Chondrocyte (in vitro differentiated cells): ENCODE results near the gene ZSCAN21. TPM values are rescaled to one million over a fixed set of nuclear protein-coding genes. Genes with fewer than 3 reads are reported as not detected.
A peak's percentile ranks its signal among the peaks of the same experiment; 100 is the strongest.

Source experiments
- DNase-seq: peaks from one replicate; pipeline ENCODE4 v3.0.0; 2021; ENCODE audit warnings: mixed read lengths, low spot score
- H3K27ac Mint-ChIP-seq: one replicate; pipeline ENCODE4 v1.8.0; 2021; ENCODE audit warnings: mild to moderate bottlenecking, moderate library complexity, mixed read lengths; ENCODE audit not compliant: unreplicated experiment
- H3K27me3 Mint-ChIP-seq: 2 replicates; pipeline ENCODE4 v1.8.0; 2021; ENCODE audit warnings: low read depth, mixed read lengths
- H3K36me3 Mint-ChIP-seq: 2 replicates; pipeline ENCODE4 v1.8.0; 2021; ENCODE audit warnings: low read depth, mixed read lengths
- H3K4me1 Mint-ChIP-seq: 2 replicates; pipeline ENCODE4 v1.8.0; 2021; ENCODE audit warnings: low read depth, mild to moderate bottlenecking, mixed read lengths
- H3K4me3 Mint-ChIP-seq: one replicate; pipeline ENCODE4 v1.8.0; 2021; ENCODE audit warnings: mild to moderate bottlenecking, moderate library complexity, mixed read lengths; ENCODE audit not compliant: unreplicated experiment
- H3K9me3 Mint-ChIP-seq: 2 replicates; pipeline ENCODE4 v1.8.0; 2021; ENCODE audit warnings: low read depth, mixed read lengths
- CTCF ChIP-seq: fragments of 200-600 bp; sonication (generic); IDR thresholded peaks from 2 replicates; pipeline ENCODE4 v1.5.0; 2021; ENCODE audit warnings: antibody characterized with exemption, mild to moderate bottlenecking, moderate library complexity
- total RNA-seq: library from RNA; stranded (reverse); gene quantifications from 3 replicates; pipeline ENCODE4 v1.2.1, GENCODE V29; 2021

The ZSCAN21 gene
- total RNA-seq, 1 donor from 2014 or later, result 13.1 TPM

- H3K4me1 Mint-ChIP-seq, result no peaks in the 10 kb centered on the region
- H3K4me3 Mint-ChIP-seq, result no peak overlapping the region
- no peak overlapping the region for H3K27ac Mint-ChIP-seq
- peaks cover 40% of the 10 kb centered on the region for H3K36me3 Mint-ChIP-seq
- no peak for TF ChIP-seq CTCF
- H3K9me3 Mint-ChIP-seq, result peaks cover 18% of the 10 kb centered on the region
- no peak for DNase-seq
- H3K27me3 Mint-ChIP-seq, result no peaks in the 10 kb centered on the region
These were observed 17.4 kb downstream of the ZSCAN21 start for GRCh38 chr7:100066953-100067352.

DNA sequence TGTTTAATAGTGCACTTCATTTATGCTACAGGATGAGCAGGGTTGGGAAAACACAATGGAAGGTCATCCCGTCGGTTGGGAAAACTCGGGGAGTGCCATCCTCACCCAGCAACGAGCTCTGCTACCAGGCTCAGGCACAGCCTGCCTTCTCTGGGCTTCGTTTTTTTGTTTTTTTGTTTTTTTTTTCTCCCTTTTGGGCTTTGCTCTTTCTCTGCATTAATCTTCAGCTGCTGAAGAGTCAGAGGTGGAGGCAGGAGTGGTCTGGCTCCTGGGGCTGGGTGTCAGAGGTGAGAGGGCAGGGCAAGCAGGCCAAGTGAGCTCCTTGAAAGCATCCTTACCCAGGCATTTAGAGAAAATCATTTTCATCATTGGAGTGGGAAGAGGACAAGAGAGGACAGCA, 20.4 kb downstream of the ZSCAN21 start:
- DNase-seq, result no peak
- H3K27ac Mint-ChIP-seq, result peak overlapping the region; percentile 41
- H3K4me1 Mint-ChIP-seq, result no peaks in the 10 kb centered on the region
- peaks cover 28% of the 10 kb centered on the region for H3K9me3 Mint-ChIP-seq
- peaks cover 53% of the 10 kb centered on the region for H3K36me3 Mint-ChIP-seq
- H3K27me3 Mint-ChIP-seq, result no peaks in the 10 kb centered on the region
- H3K4me3 Mint-ChIP-seq, result no peak overlapping the region
- no peak for TF ChIP-seq CTCF

DNA sequence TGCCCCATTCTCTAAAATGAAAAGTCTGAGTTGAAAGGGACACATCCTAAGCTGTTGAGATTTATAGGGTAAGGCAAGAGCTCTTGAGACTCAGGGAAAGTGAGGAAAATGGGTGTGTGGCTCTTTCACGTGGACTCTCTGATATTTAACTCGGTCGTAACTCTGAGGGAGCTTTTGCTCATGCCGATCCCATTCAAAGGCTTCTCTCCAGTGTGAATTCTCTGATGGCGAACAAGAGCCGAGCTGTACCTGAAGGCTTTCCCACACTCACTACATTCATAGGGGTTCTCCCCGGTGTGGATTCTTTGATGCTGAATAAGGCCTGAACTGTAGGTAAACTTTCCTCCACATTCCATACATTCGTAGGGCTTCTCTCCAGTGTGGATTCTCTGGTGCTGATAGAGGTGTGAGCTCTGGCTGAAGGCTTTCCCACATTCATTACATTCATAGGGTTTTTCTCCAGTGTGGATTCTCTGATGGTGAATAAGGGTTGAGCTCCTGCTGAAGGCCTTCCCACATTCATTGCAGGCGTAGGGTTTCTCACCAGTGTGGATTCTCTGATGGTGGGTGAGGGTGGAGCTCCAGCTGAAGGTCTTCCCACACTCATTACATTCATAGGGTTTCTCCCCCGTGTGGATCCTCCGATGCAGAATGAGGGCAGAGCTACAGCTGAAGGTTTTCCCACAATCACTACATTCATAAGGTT, 21.6 kb downstream of the ZSCAN21 start:
- DNase-seq, result no peak
- no peak overlapping the region for H3K27ac Mint-ChIP-seq
- peaks cover 63% of the 10 kb centered on the region for H3K36me3 Mint-ChIP-seq
- H3K4me1 Mint-ChIP-seq, result no peaks in the 10 kb centered on the region
- H3K4me3 Mint-ChIP-seq, result no peak overlapping the region
- peaks cover 28% of the 10 kb centered on the region for H3K9me3 Mint-ChIP-seq
- no peaks in the 10 kb centered on the region for H3K27me3 Mint-ChIP-seq
- no peak for TF ChIP-seq CTCF

DNA sequence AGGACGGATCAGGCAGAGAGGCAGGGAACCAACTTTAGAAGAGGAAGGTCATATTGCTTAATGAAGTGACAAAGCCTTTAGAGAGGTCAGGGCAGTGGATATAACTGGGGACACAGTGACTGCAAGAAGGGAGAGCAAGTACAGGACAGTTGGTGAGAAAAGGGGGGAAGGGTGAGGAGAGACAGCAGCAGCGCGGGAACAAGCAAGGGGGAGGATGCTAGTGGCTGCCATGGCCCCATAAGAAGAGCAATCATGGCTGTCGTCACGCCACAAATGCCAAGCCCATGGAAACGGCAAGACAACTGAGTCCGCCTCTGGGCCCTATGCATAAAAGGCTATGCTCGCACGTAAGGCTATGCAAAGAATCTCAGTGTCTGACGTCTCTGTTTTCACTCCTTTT, 22.9 kb downstream of the ZSCAN21 start:
- Mint-ChIP-seq H3K36me3 (peaks cover 70% of the 10 kb centered on the region), H3K27ac (no peak overlapping the region), H3K27me3 (no peaks in the 10 kb centered on the region), H3K4me3 (no peak overlapping the region), H3K4me1 (peaks cover 3% of the 10 kb centered on the region), H3K9me3 (peaks cover 28% of the 10 kb centered on the region)
- no peak for TF ChIP-seq CTCF
- no peak for DNase-seq

DNA sequence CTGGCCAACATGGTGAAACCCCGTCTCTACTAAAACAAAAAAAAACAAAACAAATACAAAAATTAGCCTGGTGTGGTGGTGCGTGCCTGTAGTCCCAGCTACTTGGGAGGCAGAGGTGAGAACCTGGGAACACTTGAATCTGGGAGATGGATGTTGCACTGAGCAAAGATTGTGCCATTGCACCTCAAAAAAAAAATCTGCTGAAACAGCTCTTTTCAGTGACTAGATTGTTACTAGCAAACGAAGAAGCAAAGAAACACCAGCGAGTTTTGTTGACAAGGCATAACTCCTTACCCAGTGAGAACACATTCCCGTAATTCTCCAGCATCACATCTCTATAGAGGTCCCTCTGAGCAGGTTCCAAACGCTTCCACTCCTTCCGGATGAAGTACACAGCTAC, 25.3 kb downstream of the ZSCAN21 start:
- H3K27me3 Mint-ChIP-seq, result no peaks in the 10 kb centered on the region
- no peak overlapping the region for H3K27ac Mint-ChIP-seq
- peaks cover 28% of the 10 kb centered on the region for H3K9me3 Mint-ChIP-seq
- H3K36me3 Mint-ChIP-seq, result peaks cover 73% of the 10 kb centered on the region
- H3K4me1 Mint-ChIP-seq, result peaks cover 18% of the 10 kb centered on the region
- no peak overlapping the region for H3K4me3 Mint-ChIP-seq
- DNase-seq, result no peak
- TF ChIP-seq CTCF, result no peak
